Skeletal muscle cell (primary cell): ENCODE results near the gene SYNPO2.

Source experiments
- DNase-seq: peaks from one replicate; pipeline ENCODE4 v3.0.0-alpha.2; 2010; ENCODE audit warnings: low read depth
- H3K4me3 ChIP-seq: 2 replicates; pipeline ENCODE4 v1.5.1; 2011; ENCODE audit warnings: low read depth, mild to moderate bottlenecking, control low read depth, low read length, moderate library complexity

The SYNPO2 gene, protein sequence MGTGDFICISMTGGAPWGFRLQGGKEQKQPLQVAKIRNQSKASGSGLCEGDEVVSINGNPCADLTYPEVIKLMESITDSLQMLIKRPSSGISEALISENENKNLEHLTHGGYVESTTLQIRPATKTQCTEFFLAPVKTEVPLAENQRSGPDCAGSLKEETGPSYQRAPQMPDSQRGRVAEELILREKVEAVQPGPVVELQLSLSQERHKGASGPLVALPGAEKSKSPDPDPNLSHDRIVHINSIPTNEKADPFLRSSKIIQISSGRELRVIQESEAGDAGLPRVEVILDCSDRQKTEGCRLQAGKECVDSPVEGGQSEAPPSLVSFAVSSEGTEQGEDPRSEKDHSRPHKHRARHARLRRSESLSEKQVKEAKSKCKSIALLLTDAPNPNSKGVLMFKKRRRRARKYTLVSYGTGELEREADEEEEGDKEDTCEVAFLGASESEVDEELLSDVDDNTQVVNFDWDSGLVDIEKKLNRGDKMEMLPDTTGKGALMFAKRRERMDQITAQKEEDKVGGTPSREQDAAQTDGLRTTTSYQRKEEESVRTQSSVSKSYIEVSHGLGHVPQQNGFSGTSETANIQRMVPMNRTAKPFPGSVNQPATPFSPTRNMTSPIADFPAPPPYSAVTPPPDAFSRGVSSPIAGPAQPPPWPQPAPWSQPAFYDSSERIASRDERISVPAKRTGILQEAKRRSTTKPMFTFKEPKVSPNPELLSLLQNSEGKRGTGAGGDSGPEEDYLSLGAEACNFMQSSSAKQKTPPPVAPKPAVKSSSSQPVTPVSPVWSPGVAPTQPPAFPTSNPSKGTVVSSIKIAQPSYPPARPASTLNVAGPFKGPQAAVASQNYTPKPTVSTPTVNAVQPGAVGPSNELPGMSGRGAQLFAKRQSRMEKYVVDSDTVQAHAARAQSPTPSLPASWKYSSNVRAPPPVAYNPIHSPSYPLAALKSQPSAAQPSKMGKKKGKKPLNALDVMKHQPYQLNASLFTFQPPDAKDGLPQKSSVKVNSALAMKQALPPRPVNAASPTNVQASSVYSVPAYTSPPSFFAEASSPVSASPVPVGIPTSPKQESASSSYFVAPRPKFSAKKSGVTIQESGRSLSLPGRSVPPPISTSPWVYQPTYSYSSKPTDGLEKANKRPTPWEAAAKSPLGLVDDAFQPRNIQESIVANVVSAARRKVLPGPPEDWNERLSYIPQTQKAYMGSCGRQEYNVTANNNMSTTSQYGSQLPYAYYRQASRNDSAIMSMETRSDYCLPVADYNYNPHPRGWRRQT

GRCh38 chr4:118888666-118889311 is at the start of gene SYNPO2:
Gene SYNPO2 (plus strand): TSS chr4:118888854. CDS start chr4:118889037, 183 bp downstream.
- H3K4me3 ChIP-seq = peak within 1 kb of the TSS; percentile 53
- peak; percentile 67 for DNase-seq

- no peak for DNase-seq
- no peak overlapping the region for H3K4me3 ChIP-seq
These were observed 49.3 kb upstream of the SYNPO2 start for GRCh38 chr4:118839221-118839927.

GRCh38 chr4:118842055-118842454 is 46.6 kb upstream of the SYNPO2 start:
- no peak for DNase-seq
- H3K4me3 ChIP-seq = no peak overlapping the region

DNA sequence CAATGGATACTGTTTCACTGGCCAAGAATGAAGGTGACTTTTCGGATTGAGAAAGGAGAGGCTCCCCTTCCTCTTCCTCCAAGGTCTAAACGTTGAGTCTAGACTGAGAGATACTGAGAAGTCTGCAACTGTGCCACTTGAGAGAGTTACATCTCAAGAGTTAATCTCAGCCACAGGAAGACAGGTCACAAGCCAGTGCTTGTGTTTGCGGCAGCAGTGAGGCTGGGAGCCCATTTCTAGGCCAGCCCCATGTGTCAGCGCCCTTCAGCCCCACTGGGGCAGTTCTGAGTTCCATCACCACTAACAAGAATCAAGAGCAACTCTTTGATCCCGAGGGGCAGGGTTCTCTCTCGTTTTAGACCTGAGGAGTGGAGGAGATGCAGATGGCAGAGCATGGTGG is 45.4 kb upstream of the SYNPO2 start:
- H3K4me3 ChIP-seq = no peak overlapping the region
- no peak for DNase-seq

- no peak for DNase-seq
- no peak overlapping the region for H3K4me3 ChIP-seq
These were observed 43.1 kb upstream of the SYNPO2 start for GRCh38 chr4:118845552-118846050.

- H3K4me3 ChIP-seq = no peak overlapping the region
- DNase-seq = no peak
These were observed 41.7 kb upstream of the SYNPO2 start for GRCh38 chr4:118846979-118847378.

GRCh38 chr4:118848242-118848641 is 40.4 kb upstream of the SYNPO2 start:
- no peak overlapping the region for H3K4me3 ChIP-seq
- no peak for DNase-seq

- H3K4me3 ChIP-seq = no peak overlapping the region
- no peak for DNase-seq
These were observed 39.8 kb upstream of the SYNPO2 start for GRCh38 chr4:118848901-118849300.

- DNase-seq = no peak
- H3K4me3 ChIP-seq = peak overlapping the region; percentile 32
These were observed 38.7 kb upstream of the SYNPO2 start for GRCh38 chr4:118849867-118850487.

DNA sequence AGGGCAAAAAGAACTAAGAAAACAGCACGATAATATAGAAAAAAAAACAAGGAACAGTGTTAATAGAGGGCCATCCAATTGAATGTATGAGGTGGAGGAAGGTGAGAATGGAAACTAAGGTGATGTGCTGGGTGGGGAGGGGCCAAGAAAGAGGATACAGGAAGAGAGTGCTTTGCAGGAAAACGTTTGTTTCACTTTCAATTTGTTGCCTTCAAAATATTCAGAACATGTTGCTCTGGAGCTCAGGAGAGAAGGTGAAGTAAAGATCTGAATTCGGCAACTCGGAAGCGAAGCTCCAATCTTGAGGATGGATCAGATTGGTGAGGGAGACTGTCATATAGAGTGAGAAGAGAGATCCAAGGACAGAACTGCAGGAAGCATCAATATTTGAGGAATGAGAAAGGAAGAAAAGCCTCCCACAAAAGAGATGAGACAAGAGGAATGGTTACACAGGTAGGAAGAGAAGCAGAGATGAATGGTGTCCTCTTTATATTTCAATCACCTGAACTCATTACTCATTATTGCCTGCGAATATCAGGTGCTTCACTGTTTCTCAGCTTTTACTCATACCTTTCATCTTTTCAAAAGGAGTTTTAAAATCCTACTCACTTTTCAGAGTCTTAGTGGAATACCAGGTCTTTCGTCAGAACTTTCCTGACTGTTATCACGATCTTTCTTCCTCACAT is 38.0 kb upstream of the SYNPO2 start:
- DNase-seq = no peak
- H3K4me3 ChIP-seq = peak overlapping the region; percentile 32

DNA sequence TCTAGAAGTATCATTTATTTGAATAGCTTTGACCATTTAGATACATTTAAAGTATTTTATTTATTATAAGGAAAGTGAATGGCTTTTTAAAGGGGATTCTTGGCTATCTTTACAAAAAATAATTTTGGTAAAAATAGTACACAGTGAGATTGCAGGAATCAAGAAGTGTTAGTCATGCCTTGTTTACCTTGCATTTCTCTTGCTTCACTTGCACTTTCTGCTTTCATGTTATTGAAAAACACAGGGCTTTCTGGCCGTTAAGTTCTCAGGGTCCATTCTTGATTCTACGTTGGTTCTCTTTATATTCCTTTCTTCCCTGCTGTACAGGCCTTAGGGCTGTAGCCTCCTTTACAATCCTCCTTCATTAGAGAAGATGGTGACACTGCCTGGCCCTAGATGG is 30.9 kb upstream of the SYNPO2 start:
- no peak overlapping the region for H3K4me3 ChIP-seq
- DNase-seq = no peak

DNA sequence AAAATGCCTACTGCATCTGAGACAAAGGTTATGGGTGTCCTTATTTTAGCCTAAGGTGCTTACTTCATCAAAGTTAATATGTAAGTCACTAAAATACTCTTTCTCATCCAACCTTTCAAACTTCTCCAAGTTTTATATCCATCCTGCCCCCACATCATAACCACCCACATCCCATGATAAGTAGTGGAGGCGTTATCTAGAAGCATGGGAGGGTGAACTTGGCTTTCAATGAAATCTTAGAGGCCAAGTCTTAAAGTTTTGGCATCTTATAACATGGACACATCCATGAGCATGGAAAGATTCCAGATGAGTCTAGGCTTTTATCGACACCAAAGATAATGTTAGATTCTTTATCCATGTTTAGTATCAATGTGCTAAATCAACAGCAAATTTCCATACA is 29.9 kb upstream of the SYNPO2 start:
- no peak overlapping the region for H3K4me3 ChIP-seq
- DNase-seq = no peak

DNA sequence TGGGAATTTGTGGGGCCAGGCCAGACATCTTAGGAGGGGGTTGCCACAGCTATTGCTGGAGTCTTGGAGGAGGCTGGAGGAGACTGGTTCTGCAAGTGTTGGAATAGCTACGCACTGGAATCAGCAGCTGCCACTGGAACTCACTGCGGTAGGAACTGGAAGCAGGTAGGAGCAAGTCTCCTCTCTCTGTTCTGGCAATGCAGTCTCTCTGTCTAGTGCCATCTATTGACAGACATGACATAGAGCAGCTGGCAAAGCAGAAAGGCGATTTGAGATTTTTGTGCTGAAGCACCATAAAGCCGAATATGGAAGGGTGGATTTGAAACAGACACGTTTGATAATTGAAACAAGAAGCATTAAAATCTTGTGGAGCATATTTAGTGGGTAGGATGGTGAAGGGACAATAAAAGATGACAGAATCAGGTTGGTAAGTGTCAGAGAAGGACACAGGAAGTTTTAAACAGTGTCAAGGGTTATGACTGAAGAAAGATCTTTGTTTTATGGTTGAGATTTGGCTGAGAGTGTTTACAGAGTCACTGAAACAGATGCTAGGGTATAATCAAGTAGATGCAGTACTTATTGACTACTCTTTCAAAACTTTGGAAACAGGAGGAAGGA is 23.5 kb upstream of the SYNPO2 start:
- DNase-seq = peak; percentile 16
- H3K4me3 ChIP-seq = no peak overlapping the region

DNA sequence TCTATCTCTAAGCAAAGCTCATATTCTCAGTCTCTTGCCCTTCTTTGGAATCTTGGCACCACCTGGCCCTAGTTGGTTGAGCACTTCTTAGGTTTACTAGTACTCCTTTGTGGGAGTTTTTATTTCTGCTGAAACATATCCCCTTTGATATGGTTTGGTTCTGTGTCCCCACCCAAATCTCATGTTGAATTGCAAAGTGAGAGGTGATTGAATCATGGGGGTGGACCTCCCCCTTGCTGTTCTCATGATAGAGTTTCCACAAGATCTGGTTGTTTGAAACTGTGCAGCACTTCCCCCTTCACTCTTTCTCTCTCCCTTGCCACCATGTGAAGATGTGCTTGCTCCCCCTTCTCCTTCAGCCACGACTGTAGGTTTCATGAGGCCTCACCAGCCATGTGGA is 22.2 kb upstream of the SYNPO2 start:
- no peak for DNase-seq
- H3K4me3 ChIP-seq = no peak overlapping the region

- no peak for DNase-seq
- H3K4me3 ChIP-seq = no peak overlapping the region
These were observed 21.2 kb upstream of the SYNPO2 start for GRCh38 chr4:118867311-118868067.

- peak; percentile 21 for DNase-seq
- H3K4me3 ChIP-seq = no peak overlapping the region
These were observed 18.8 kb upstream of the SYNPO2 start for GRCh38 chr4:118869808-118870342.
